Muscle of leg (tissue), 11 donors: ENCODE data around the gene CLIC4. TPM values are rescaled to one million over a fixed set of nuclear protein-coding genes. Genes with fewer than 3 reads are reported as not detected.
"Not testable (repeated sequence)": the region's sequence is repeated elsewhere in the genome, so short reads cannot be mapped to it uniquely, and the experiment has no call there.

Experiments used
- DNase-seq: peaks from one replicate; pipeline ENCODE4 v3.0.0; 2013
- H3K27ac ChIP-seq: one replicate; pipeline ENCODE4 v1.5.1; 2013; ENCODE audit warnings: mild to moderate bottlenecking, low read length, control low read depth
- H3K27me3 ChIP-seq: one replicate; pipeline ENCODE4 v1.6.1; 2013; ENCODE audit warnings: low read length; ENCODE audit not compliant: control insufficient read depth, insufficient read depth
- H3K36me3 ChIP-seq: one replicate; pipeline ENCODE4 v1.6.1; 2013; ENCODE audit warnings: low read length; ENCODE audit not compliant: control insufficient read depth, insufficient read depth
- H3K4me1 ChIP-seq: one replicate; pipeline ENCODE4 v1.6.1; 2013; ENCODE audit warnings: low read length; ENCODE audit not compliant: control insufficient read depth, insufficient read depth
- H3K4me3 ChIP-seq: one replicate; pipeline ENCODE4 v1.5.1; 2013; ENCODE audit warnings: low read length, control low read depth
- H3K9me3 ChIP-seq: replicated peaks from 2 replicates; pipeline ENCODE4 v1.6.1; 2013; ENCODE audit warnings: low read depth, low read length; ENCODE audit not compliant: control insufficient read depth
- WGBS: methylation state at CpG from one replicate; pipeline ENCODE4 v1.1.5; 2013; ENCODE audit warnings: missing lambda C conversion rate; ENCODE audit not compliant: insufficient coverage; 5-methylcytosine and 5-hydroxymethylcytosine counted together
- polyA plus RNA-seq, 8 donors: library from polyadenylated mRNA; unstranded; fragments of 120-200 nt; gene quantifications; one replicate each; pipeline versions ENCODE4 v1.2.1 to v1.2.3, GENCODE V29; 2013; ENCODE audit warnings: inconsistent platforms in 1 of 8, low replicate concordance in 1 of 8; ENCODE audit not compliant: insufficient read length in 8 of 8, insufficient read depth in 1 of 8
- total RNA-seq: library from RNA; stranded (reverse); fragments of 120-200 nt; gene quantifications from one replicate; pipeline ENCODE4 v1.2.4, GENCODE V29; 2013

CLIC4 gene
- total and polyA plus RNA-seq, 9 donors, result 103 to 173 (median 131) TPM

GRCh38 chr1:24888971-24889676 is 143.9 kb downstream of the CLIC4 start:
- H3K27ac ChIP-seq, result no peak overlapping the region
- H3K9me3 ChIP-seq, result peaks cover 3% of the 10 kb centered on the region
- no peak overlapping the region for H3K4me3 ChIP-seq
- H3K4me1 ChIP-seq, result no peaks in the 10 kb centered on the region
- no peaks in the 10 kb centered on the region for H3K36me3 ChIP-seq
- 92% methylated on average over 2 of the region's 4 CpGs for WGBS
- no peak for DNase-seq
- peaks cover 5% of the 10 kb centered on the region for H3K27me3 ChIP-seq

- Histone ChIP-seq H3K9me3 (peaks cover 3% of the 10 kb centered on the region), H3K4me3 (no peak overlapping the region), H3K4me1 (no peaks in the 10 kb centered on the region), H3K27me3 (peaks cover 5% of the 10 kb centered on the region), H3K27ac (no peak overlapping the region), H3K36me3 (no peaks in the 10 kb centered on the region)
- no peak for DNase-seq
- WGBS, result 59% methylated on average over 2 of the region's 2 CpGs
Observed at GRCh38 chr1:24890887-24891286, 145.6 kb downstream of the CLIC4 start.

GRCh38 chr1:24891367-24891766 is 146.1 kb downstream of the CLIC4 start:
- H3K9me3 ChIP-seq, H3K4me3 ChIP-seq, DNase-seq, H3K27ac ChIP-seq, H3K4me1 ChIP-seq, H3K27me3 ChIP-seq, H3K36me3 ChIP-seq: not testable (repeated sequence)
- WGBS, result no CpG with 5 or more reads among the region's 1 CpG

- Histone ChIP-seq H3K36me3 (no peaks in the 10 kb centered on the region), H3K27me3 (peaks cover 5% of the 10 kb centered on the region), H3K4me3 (no peak overlapping the region), H3K4me1 (no peaks in the 10 kb centered on the region), H3K9me3 (peaks cover 3% of the 10 kb centered on the region), H3K27ac (no peak overlapping the region)
- WGBS, result 100% methylated on average over 1 of the region's 1 CpG
- no peak for DNase-seq
Observed at GRCh38 chr1:24892188-24893153, 147.2 kb downstream of the CLIC4 start.

GRCh38 chr1:24893431-24893830 is 148.2 kb downstream of the CLIC4 start:
- no CpG with 5 or more reads among the region's 3 CpGs for WGBS
- peaks cover 9% of the 10 kb centered on the region for H3K27me3 ChIP-seq
- no peak overlapping the region for H3K27ac ChIP-seq
- no peak for DNase-seq
- no peaks in the 10 kb centered on the region for H3K4me1 ChIP-seq
- H3K9me3 ChIP-seq, result peaks cover 3% of the 10 kb centered on the region
- no peaks in the 10 kb centered on the region for H3K36me3 ChIP-seq
- H3K4me3 ChIP-seq, result no peak overlapping the region

Other genes starting within 250 kb of the CLIC4 start
- 1.4 TPM for gene RCAN3, start 242.6 kb upstream of the CLIC4 start, total RNA-seq
- 1 to 10 TPM in 7 of 8 donors, under 1 TPM in 1; 0.95 to 4.0 (median 1.6) TPM for gene RCAN3, start 242.6 kb upstream of the CLIC4 start, polyA plus RNA-seq
- 0.18 TPM for gene NCMAP, start 189.4 kb upstream of the CLIC4 start, total RNA-seq
- under 1 TPM in 5 of 8 donors, not detected in 3; 0.05 to 0.92 (median 0.06) TPM for gene NCMAP, start 189.4 kb upstream of the CLIC4 start, polyA plus RNA-seq
- gene SRRM1, start 102.1 kb upstream of the CLIC4 start, total RNA-seq, result 30.4 TPM
- 100 to 1,000 TPM in 1 of 8 donors, 10 to 100 TPM in 7; 59.2 to 116 (median 80.5) TPM for gene SRRM1, start 102.1 kb upstream of the CLIC4 start, polyA plus RNA-seq
- gene RUNX3, start 184.8 kb downstream of the CLIC4 start, total RNA-seq, result 0.22 TPM
- 1 to 10 TPM in 1 of 8 donors, under 1 TPM in 7; 0.29 to 4.5 (median 0.51) TPM for gene RUNX3, start 184.8 kb downstream of the CLIC4 start, polyA plus RNA-seq